ENCODE data around the gene IL1RL1. TPM values are rescaled to one million over a fixed set of nuclear protein-coding genes. Genes with fewer than 3 reads are reported as not detected.
A peak's percentile ranks its signal among the peaks of the same experiment; 100 is the strongest.

Gene IL1RL1
- total and polyA plus RNA-seq, 2 donors (not counting 1 experiment from before 2014, with no cell fraction given): 0.02 to 0.50 TPM

DNA sequence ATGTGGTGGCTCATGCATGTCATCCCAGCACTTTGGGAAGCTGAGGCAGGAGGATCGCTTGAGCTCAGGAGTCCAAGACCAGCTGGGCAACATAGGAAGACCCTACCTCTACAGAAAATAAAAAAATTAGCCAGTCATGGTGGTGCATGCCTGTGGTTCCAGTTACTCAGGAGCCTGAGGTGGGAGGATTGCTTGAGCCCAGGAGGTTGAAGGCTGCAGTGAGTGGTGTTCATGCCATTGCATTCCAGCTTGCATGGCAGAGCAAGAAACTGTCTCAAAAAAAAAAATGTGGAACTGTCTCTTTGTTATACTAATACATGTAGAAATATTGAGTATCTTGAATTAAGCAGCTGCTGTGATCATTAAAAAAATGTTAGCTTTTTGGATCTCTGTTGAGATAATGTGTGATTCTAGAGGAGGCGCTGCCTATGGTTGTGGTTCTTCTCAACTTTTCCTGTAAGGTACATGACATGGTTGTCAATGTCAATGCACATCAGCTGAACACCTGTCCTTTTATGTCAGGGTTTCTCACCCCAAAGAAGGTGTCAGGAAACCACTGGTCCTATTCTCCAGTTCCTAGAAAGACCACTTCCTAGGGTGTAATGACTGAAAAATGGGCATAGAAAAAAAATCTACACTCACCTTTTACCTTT is 34.7 kb upstream of the IL1RL1 start:
- no peaks in the 10 kb centered on the region for H3K79me2 ChIP-seq (ENCODE audit: control insufficient read depth, insufficient read depth, low read length)
- no peak for DNase-seq (ENCODE audit: low read depth in 2 of 2)
- no peak overlapping the region for H3K27ac ChIP-seq (ENCODE audit: insufficient read depth, low read length)
- H3K36me3 ChIP-seq (ENCODE audit: control insufficient read depth, insufficient read depth, low read length): no peaks in the 10 kb centered on the region
- H2AFZ ChIP-seq (ENCODE audit: low read length): no peak overlapping the region
- no peaks in the 10 kb centered on the region for H3K9me3 ChIP-seq (ENCODE audit: control insufficient read depth, insufficient read depth, low read depth, low read length)
- H4K20me1 ChIP-seq (ENCODE audit: control insufficient read depth, extremely low read depth, insufficient read depth, low read length): no peaks in the 10 kb centered on the region
- no peaks in the 10 kb centered on the region for H3K4me1 ChIP-seq (ENCODE audit: control insufficient read depth, extremely low read depth, insufficient read depth, low read length)
- TF ChIP-seq, protein P1, sequence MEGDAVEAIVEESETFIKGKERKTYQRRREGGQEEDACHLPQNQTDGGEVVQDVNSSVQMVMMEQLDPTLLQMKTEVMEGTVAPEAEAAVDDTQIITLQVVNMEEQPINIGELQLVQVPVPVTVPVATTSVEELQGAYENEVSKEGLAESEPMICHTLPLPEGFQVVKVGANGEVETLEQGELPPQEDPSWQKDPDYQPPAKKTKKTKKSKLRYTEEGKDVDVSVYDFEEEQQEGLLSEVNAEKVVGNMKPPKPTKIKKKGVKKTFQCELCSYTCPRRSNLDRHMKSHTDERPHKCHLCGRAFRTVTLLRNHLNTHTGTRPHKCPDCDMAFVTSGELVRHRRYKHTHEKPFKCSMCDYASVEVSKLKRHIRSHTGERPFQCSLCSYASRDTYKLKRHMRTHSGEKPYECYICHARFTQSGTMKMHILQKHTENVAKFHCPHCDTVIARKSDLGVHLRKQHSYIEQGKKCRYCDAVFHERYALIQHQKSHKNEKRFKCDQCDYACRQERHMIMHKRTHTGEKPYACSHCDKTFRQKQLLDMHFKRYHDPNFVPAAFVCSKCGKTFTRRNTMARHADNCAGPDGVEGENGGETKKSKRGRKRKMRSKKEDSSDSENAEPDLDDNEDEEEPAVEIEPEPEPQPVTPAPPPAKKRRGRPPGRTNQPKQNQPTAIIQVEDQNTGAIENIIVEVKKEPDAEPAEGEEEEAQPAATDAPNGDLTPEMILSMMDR (conservative IDR thresholded peaks at IDR 0.05 in 1 of 2, IDR thresholded peaks at IDR 0.05 in 1 of 2; ENCODE audit: low read depth in 1 of 2, low read length in 2 of 2): no peak
- TF ChIP-seq EZH2 (IDR thresholded peaks at IDR 0.05; ENCODE audit: low read length, missing control alignments): no peak
- H3K27me3 ChIP-seq (ENCODE audit: control insufficient read depth, insufficient read depth, low read length): peaks cover 2% of the 10 kb centered on the region
- H3K9ac ChIP-seq (ENCODE audit: insufficient read depth, low read length): no peak overlapping the region
- H3K4me2 ChIP-seq (ENCODE audit: extremely low read depth, insufficient read depth, low read length): no peak overlapping the region
- H3K4me3 ChIP-seq (replicated peaks in 1 of 4; ENCODE audit: control extremely low read depth in 1 of 4, insufficient read depth in 1 of 4, low read depth in 3 of 4, low read length in 4 of 4): no peak overlapping the region

DNA sequence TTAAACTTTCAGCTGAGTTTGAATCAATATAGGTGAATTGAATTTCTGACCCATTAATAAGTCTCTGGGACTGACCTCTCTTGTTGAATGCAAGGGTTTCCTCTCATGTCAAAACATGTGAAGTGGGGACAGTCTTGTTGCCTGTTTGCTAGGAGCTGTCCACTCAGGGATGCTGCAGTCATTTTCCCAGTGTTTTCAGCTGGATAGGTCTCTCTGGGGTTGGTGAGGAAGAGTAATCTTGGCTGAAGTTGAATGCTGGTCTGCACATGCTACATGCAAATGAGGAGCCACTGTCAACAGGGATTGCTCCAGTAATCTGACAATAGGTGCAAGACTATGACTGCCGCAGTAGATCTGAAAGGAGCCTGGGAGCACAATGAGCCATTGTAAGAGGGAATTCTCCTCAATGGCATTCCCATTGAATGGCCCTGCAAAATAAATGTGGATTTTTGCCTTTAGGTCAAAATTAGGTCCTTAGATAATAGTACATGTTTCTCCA is 34.1 kb upstream of the IL1RL1 start:
- no peaks in the 10 kb centered on the region for H3K4me1 ChIP-seq (ENCODE audit: control insufficient read depth, extremely low read depth, insufficient read depth, low read length)
- no peak overlapping the region for H3K9ac ChIP-seq (ENCODE audit: insufficient read depth, low read length)
- no peak for TF ChIP-seq EZH2 (IDR thresholded peaks at IDR 0.05; ENCODE audit: low read length, missing control alignments)
- TF ChIP-seq, protein P1 (conservative IDR thresholded peaks at IDR 0.05 in 1 of 2, IDR thresholded peaks at IDR 0.05 in 1 of 2; ENCODE audit: low read depth in 1 of 2, low read length in 2 of 2): no peak
- no peak overlapping the region for H3K27ac ChIP-seq (ENCODE audit: insufficient read depth, low read length)
- no peaks in the 10 kb centered on the region for H3K79me2 ChIP-seq (ENCODE audit: control insufficient read depth, insufficient read depth, low read length)
- no peaks in the 10 kb centered on the region for H3K9me3 ChIP-seq (ENCODE audit: control insufficient read depth, insufficient read depth, low read depth, low read length)
- no peak overlapping the region for H3K4me2 ChIP-seq (ENCODE audit: extremely low read depth, insufficient read depth, low read length)
- no peaks in the 10 kb centered on the region for H3K36me3 ChIP-seq (ENCODE audit: control insufficient read depth, insufficient read depth, low read length)
- peaks cover 2% of the 10 kb centered on the region for H3K27me3 ChIP-seq (ENCODE audit: control insufficient read depth, insufficient read depth, low read length)
- H2AFZ ChIP-seq (ENCODE audit: low read length): no peak overlapping the region
- H4K20me1 ChIP-seq (ENCODE audit: control insufficient read depth, extremely low read depth, insufficient read depth, low read length): no peaks in the 10 kb centered on the region
- no peak overlapping the region for H3K4me3 ChIP-seq (replicated peaks in 1 of 4; ENCODE audit: control extremely low read depth in 1 of 4, insufficient read depth in 1 of 4, low read depth in 3 of 4, low read length in 4 of 4)
- no peak for DNase-seq (ENCODE audit: low read depth in 2 of 2)

GRCh38 chr2:102278720-102279390 is 32.5 kb upstream of the IL1RL1 start:
- Histone ChIP-seq H3K9ac (ENCODE audit: insufficient read depth, low read length) (no peak overlapping the region), H3K79me2 (ENCODE audit: control insufficient read depth, insufficient read depth, low read length) (no peaks in the 10 kb centered on the region), H3K9me3 (ENCODE audit: control insufficient read depth, insufficient read depth, low read depth, low read length) (no peaks in the 10 kb centered on the region), H3K4me3 (replicated peaks in 1 of 4; ENCODE audit: control extremely low read depth in 1 of 4, insufficient read depth in 1 of 4, low read depth in 3 of 4, low read length in 4 of 4) (no peak overlapping the region), H3K27me3 (ENCODE audit: control insufficient read depth, insufficient read depth, low read length) (peaks cover 2% of the 10 kb centered on the region), H3K27ac (ENCODE audit: insufficient read depth, low read length) (no peak overlapping the region), H2AFZ (ENCODE audit: low read length) (no peak overlapping the region), H3K4me2 (ENCODE audit: extremely low read depth, insufficient read depth, low read length) (no peak overlapping the region), H4K20me1 (ENCODE audit: control insufficient read depth, extremely low read depth, insufficient read depth, low read length) (no peaks in the 10 kb centered on the region), H3K4me1 (ENCODE audit: control insufficient read depth, extremely low read depth, insufficient read depth, low read length) (no peaks in the 10 kb centered on the region), H3K36me3 (ENCODE audit: control insufficient read depth, insufficient read depth, low read length) (no peaks in the 10 kb centered on the region)
- TF ChIP-seq, protein P1 (conservative IDR thresholded peaks at IDR 0.05 in 1 of 2, IDR thresholded peaks at IDR 0.05 in 1 of 2; ENCODE audit: low read depth in 1 of 2, low read length in 2 of 2): no peak
- no peak for TF ChIP-seq EZH2 (IDR thresholded peaks at IDR 0.05; ENCODE audit: low read length, missing control alignments)
- DNase-seq (ENCODE audit: low read depth in 2 of 2): peak; percentile 34 to 52

Data from fibroblast of lung (primary cell).